ENCODE measurements around the gene LRRC49. TPM values are rescaled to one million over a fixed set of nuclear protein-coding genes. Genes with fewer than 3 reads are reported as not detected.
"Not testable (repeated sequence)": the region's sequence is repeated elsewhere in the genome, so short reads cannot be mapped to it uniquely, and the experiment has no call there.

The LRRC49 gene
- total RNA-seq, 1 donor = 18.1 TPM

- H3K9me3 ChIP-seq (ENCODE audit: low read depth, low read length) = no peaks in the 10 kb centered on the region
- no peaks in the 10 kb centered on the region for H3K79me2 ChIP-seq (ENCODE audit: insufficient read depth, low read length)
- H3K27me3 ChIP-seq (ENCODE audit: insufficient read depth, low read length) = no peaks in the 10 kb centered on the region
- H3K36me3 ChIP-seq (ENCODE audit: insufficient read depth, low read length) = no peaks in the 10 kb centered on the region
- H3K4me1 ChIP-seq (ENCODE audit: insufficient read depth, low read length) = peaks cover 41% of the 10 kb centered on the region
- no peak overlapping the region for H2AFZ ChIP-seq (ENCODE audit: low read length)
- peak overlapping the region; percentile 13 for H3K27ac ChIP-seq (ENCODE audit: low read depth, low read length)
- DNase-seq (ENCODE audit: insufficient read length, low spot score, missing footprints) = peak; percentile 94
- H3K4me3 ChIP-seq (ENCODE audit: insufficient read depth, low read length) = no peak overlapping the region
- TF ChIP-seq CTCF (IDR thresholded peaks at IDR 0.05; ENCODE audit: extremely low read depth, low read depth, low read length) = no peak
- no peaks in the 10 kb centered on the region for H4K20me1 ChIP-seq (ENCODE audit: insufficient read depth, low read length)
- H3K4me2 ChIP-seq (ENCODE audit: insufficient read depth, low read length) = no peak overlapping the region
These were observed 22.6 kb upstream of the LRRC49 start for GRCh38 chr15:70870051-70870450.

GRCh38 chr15:70871490-70871889, 21.1 kb upstream of the LRRC49 start:
- not testable (repeated sequence) for H3K36me3 ChIP-seq (ENCODE audit: insufficient read depth, low read length); H3K27ac ChIP-seq (ENCODE audit: low read depth, low read length); DNase-seq (ENCODE audit: insufficient read length, low spot score, missing footprints); H3K9me3 ChIP-seq (ENCODE audit: low read depth, low read length); H3K79me2 ChIP-seq (ENCODE audit: insufficient read depth, low read length); H3K4me3 ChIP-seq (ENCODE audit: insufficient read depth, low read length); H3K4me2 ChIP-seq (ENCODE audit: insufficient read depth, low read length); H3K27me3 ChIP-seq (ENCODE audit: insufficient read depth, low read length); H2AFZ ChIP-seq (ENCODE audit: low read length); H4K20me1 ChIP-seq (ENCODE audit: insufficient read depth, low read length)
- H3K4me1 ChIP-seq (ENCODE audit: insufficient read depth, low read length) = peaks cover 41% of the 10 kb centered on the region

- H3K27me3 ChIP-seq (ENCODE audit: insufficient read depth, low read length) = no peaks in the 10 kb centered on the region
- H2AFZ ChIP-seq (ENCODE audit: low read length) = no peak overlapping the region
- peak; percentile 80 for DNase-seq (ENCODE audit: insufficient read length, low spot score, missing footprints)
- H3K4me1 ChIP-seq (ENCODE audit: insufficient read depth, low read length) = peaks cover 25% of the 10 kb centered on the region
- H3K9me3 ChIP-seq (ENCODE audit: low read depth, low read length) = no peaks in the 10 kb centered on the region
- no peaks in the 10 kb centered on the region for H3K36me3 ChIP-seq (ENCODE audit: insufficient read depth, low read length)
- no peaks in the 10 kb centered on the region for H3K79me2 ChIP-seq (ENCODE audit: insufficient read depth, low read length)
- TF ChIP-seq CTCF (IDR thresholded peaks at IDR 0.05; ENCODE audit: extremely low read depth, low read depth, low read length) = no peak
- H4K20me1 ChIP-seq (ENCODE audit: insufficient read depth, low read length) = no peaks in the 10 kb centered on the region
- no peak overlapping the region for H3K4me2 ChIP-seq (ENCODE audit: insufficient read depth, low read length)
- H3K4me3 ChIP-seq (ENCODE audit: insufficient read depth, low read length) = no peak overlapping the region
- no peak overlapping the region for H3K27ac ChIP-seq (ENCODE audit: low read depth, low read length)
These were observed 19.2 kb upstream of the LRRC49 start for GRCh38 chr15:70873232-70874054.

- Histone ChIP-seq H3K4me2 (ENCODE audit: insufficient read depth, low read length) (peak overlapping the region; percentile 27), H3K4me3 (ENCODE audit: insufficient read depth, low read length) (no peak overlapping the region), H2AFZ (ENCODE audit: low read length) (peak overlapping the region; percentile 55)
These were observed 17.4 kb upstream of the LRRC49 start for GRCh38 chr15:70875001-70875782.

More at GRCh38 chr15:70875001-70875782, 17.4 kb upstream of the LRRC49 start:
- TF ChIP-seq CTCF (IDR thresholded peaks at IDR 0.05; ENCODE audit: extremely low read depth, low read depth, low read length) = peak; percentile 72
- no peaks in the 10 kb centered on the region for H3K9me3 ChIP-seq (ENCODE audit: low read depth, low read length)
- no peaks in the 10 kb centered on the region for H3K27me3 ChIP-seq (ENCODE audit: insufficient read depth, low read length)
- peaks cover 26% of the 10 kb centered on the region for H3K4me1 ChIP-seq (ENCODE audit: insufficient read depth, low read length)
- peak overlapping the region; percentile 12 for H3K27ac ChIP-seq (ENCODE audit: low read depth, low read length)
- no peaks in the 10 kb centered on the region for H3K36me3 ChIP-seq (ENCODE audit: insufficient read depth, low read length)
- no peaks in the 10 kb centered on the region for H4K20me1 ChIP-seq (ENCODE audit: insufficient read depth, low read length)
- peak; percentile 87 for DNase-seq (ENCODE audit: insufficient read length, low spot score, missing footprints)
- no peaks in the 10 kb centered on the region for H3K79me2 ChIP-seq (ENCODE audit: insufficient read depth, low read length)

Data from osteoblast (primary cell).